ENCODE data around the gene MAN2B2. TPM values are rescaled to one million over a fixed set of nuclear protein-coding genes. Genes with fewer than 3 reads are reported as not detected.

Gene MAN2B2
- total RNA-seq, 1 experiment from 2014 or later = 27.8 TPM

DNA sequence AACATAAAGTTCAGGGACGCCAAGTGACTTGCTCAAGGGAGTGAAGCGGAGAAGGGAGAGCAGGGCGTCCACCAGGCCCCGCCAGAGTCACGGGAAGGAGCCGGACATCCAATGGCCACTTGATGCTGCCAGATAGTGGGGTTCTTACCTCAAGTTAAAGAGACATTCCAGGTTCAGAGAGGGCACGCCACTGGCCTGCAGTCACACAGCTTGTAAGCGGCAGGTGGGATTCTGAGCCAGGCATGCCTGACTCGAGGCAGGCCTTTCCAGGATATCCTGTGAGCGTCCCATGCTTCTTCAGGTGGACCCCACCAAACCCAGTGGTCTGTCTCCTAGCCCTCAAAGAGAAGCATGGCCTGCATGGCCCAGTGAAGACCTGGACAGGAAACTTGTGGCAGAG, 2.4 kb downstream of the MAN2B2 start:
- no peak overlapping the region for H3K27ac ChIP-seq
- H4K20me1 ChIP-seq (ENCODE audit: insufficient read depth) = no peaks in the 10 kb centered on the region
- H3F3A ChIP-seq (ENCODE audit: insufficient read depth, low read depth) = no peaks in the 10 kb centered on the region
- POLR2A ChIA-PET (ENCODE audit: unreplicated experiment) = no interaction called here
- CTCF ChIA-PET = interaction anchor here (0.6 kb wide), 1 partner anchor 123 kb away, joined by 3 read pairs; no protein-coding TSS in a partner anchor
- intact Hi-C loops (cut with micrococcal nuclease; ENCODE audit: unreplicated experiment) = loop anchor here (10.0 kb wide), 1 partner anchor 67 kb away; the partner anchor contains the start of gene MRFAP1
- no peaks in the 10 kb centered on the region for H3K4me1 ChIP-seq (replicated peaks; ENCODE audit: insufficient read depth)
- H3K79me2 ChIP-seq (ENCODE audit: low read depth) = peaks cover 5% of the 10 kb centered on the region; the same call in 1 of the 2 replicates
- no TSS peak for BruUV-seq (replicated peaks)
- no peaks in the 10 kb centered on the region for H3K9me3 ChIP-seq (ENCODE audit: insufficient read depth, low read depth)
- H3K36me3 ChIP-seq (ENCODE audit: low read depth) = no peaks in the 10 kb centered on the region
- TF ChIP-seq, protein P1, sequence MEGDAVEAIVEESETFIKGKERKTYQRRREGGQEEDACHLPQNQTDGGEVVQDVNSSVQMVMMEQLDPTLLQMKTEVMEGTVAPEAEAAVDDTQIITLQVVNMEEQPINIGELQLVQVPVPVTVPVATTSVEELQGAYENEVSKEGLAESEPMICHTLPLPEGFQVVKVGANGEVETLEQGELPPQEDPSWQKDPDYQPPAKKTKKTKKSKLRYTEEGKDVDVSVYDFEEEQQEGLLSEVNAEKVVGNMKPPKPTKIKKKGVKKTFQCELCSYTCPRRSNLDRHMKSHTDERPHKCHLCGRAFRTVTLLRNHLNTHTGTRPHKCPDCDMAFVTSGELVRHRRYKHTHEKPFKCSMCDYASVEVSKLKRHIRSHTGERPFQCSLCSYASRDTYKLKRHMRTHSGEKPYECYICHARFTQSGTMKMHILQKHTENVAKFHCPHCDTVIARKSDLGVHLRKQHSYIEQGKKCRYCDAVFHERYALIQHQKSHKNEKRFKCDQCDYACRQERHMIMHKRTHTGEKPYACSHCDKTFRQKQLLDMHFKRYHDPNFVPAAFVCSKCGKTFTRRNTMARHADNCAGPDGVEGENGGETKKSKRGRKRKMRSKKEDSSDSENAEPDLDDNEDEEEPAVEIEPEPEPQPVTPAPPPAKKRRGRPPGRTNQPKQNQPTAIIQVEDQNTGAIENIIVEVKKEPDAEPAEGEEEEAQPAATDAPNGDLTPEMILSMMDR (conservative IDR thresholded peaks at IDR 0.05) = no peak
- no peak for TF ChIP-seq EZH2 (IDR thresholded peaks at IDR 0.05; ENCODE audit: low read depth)
- no peak overlapping the region for H3K4me2 ChIP-seq
- no peak for DNase-seq
- no peak overlapping the region for H2AFZ ChIP-seq
- no peaks in the 10 kb centered on the region for H3K27me3 ChIP-seq (ENCODE audit: insufficient read depth, low read depth)
- H3K4me3 ChIP-seq = no peak overlapping the region
- H3K9me2 ChIP-seq (ENCODE audit: insufficient read depth) = no peaks in the 10 kb centered on the region

DNA sequence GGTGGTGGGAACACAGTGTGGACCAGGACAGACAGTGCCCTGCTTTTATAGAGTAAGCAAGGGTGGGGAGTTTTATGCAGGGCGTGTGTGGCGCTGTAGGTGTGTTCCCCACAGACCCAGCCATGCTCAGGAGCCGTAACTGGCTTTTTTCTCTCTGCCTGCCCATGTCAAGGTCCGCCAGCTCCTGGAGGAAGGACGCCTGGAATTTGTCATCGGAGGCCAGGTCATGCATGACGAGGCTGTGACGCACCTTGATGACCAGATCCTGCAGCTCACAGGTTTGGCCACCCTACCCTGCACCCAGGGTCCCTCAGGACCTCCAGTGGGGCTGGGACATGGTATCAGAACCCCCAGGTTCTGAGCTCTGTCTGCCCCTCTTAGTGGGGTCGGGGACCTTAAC, 3.2 kb downstream of the MAN2B2 start:
- BruUV-seq (replicated peaks) = no TSS peak
- ChIA-PET POLR2A (ENCODE audit: unreplicated experiment) (no interaction called here), CTCF (no interaction called here)
- Histone ChIP-seq H3K79me2 (ENCODE audit: low read depth) (peaks cover 5% of the 10 kb centered on the region; the same call in 1 of the 2 replicates), H2AFZ (no peak overlapping the region), H3K4me1 (replicated peaks; ENCODE audit: insufficient read depth) (no peaks in the 10 kb centered on the region), H3K9me3 (ENCODE audit: insufficient read depth, low read depth) (no peaks in the 10 kb centered on the region), H3K27ac (no peak overlapping the region), H3K27me3 (ENCODE audit: insufficient read depth, low read depth) (no peaks in the 10 kb centered on the region), H3F3A (ENCODE audit: insufficient read depth, low read depth) (no peaks in the 10 kb centered on the region), H3K9me2 (ENCODE audit: insufficient read depth) (no peaks in the 10 kb centered on the region), H3K4me2 (no peak overlapping the region), H4K20me1 (ENCODE audit: insufficient read depth) (no peaks in the 10 kb centered on the region), H3K4me3 (no peak overlapping the region), H3K36me3 (ENCODE audit: low read depth) (no peaks in the 10 kb centered on the region)
- DNase-seq = no peak
- intact Hi-C loops (cut with micrococcal nuclease; ENCODE audit: unreplicated experiment) = loop anchor here (10.0 kb wide), 1 partner anchor 67 kb away; the partner anchor contains the start of gene MRFAP1
- TF ChIP-seq, protein P1 (conservative IDR thresholded peaks at IDR 0.05) = no peak
- no peak for TF ChIP-seq EZH2 (IDR thresholded peaks at IDR 0.05; ENCODE audit: low read depth)

DNA sequence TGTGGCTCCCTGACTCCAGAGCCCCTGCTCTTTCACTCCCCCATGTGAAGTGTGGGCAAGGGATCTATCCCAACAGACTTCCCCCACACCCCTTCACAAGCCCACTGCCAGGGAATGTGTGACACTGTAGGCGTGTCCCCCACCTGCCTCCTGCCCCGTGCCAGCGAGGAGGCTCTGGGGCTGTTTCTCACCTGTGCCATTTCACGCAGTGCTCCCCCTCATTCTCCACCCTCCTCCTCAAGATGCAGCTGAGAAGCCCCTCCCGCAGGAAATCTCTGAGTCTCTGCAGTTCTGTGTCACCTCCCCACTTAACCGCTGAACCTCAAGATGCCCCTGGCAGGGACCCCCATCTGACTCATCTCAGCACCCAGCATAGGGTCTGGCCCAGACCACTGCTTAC, 5.4 kb downstream of the MAN2B2 start:
- no peaks in the 10 kb centered on the region for H3K4me1 ChIP-seq (replicated peaks; ENCODE audit: insufficient read depth)
- peaks cover 3% of the 10 kb centered on the region; the same call in 1 of the 2 replicates for H3K79me2 ChIP-seq (ENCODE audit: low read depth)
- ChIA-PET CTCF (no interaction called here), POLR2A (ENCODE audit: unreplicated experiment) (no interaction called here)
- no peaks in the 10 kb centered on the region for H3K9me3 ChIP-seq (ENCODE audit: insufficient read depth, low read depth)
- no peaks in the 10 kb centered on the region for H3F3A ChIP-seq (ENCODE audit: insufficient read depth, low read depth)
- TF ChIP-seq, protein P1 (conservative IDR thresholded peaks at IDR 0.05) = no peak
- no peak for TF ChIP-seq EZH2 (IDR thresholded peaks at IDR 0.05; ENCODE audit: low read depth)
- no TSS peak for BruUV-seq (replicated peaks)
- H3K27ac ChIP-seq = no peak overlapping the region
- intact Hi-C loops (cut with micrococcal nuclease; ENCODE audit: unreplicated experiment) = no loop called here
- DNase-seq = no peak
- H4K20me1 ChIP-seq (ENCODE audit: insufficient read depth) = no peaks in the 10 kb centered on the region
- no peak overlapping the region for H3K4me3 ChIP-seq
- no peaks in the 10 kb centered on the region for H3K36me3 ChIP-seq (ENCODE audit: low read depth)
- no peak overlapping the region for H3K4me2 ChIP-seq
- no peak overlapping the region for H2AFZ ChIP-seq
- H3K27me3 ChIP-seq (ENCODE audit: insufficient read depth, low read depth) = no peaks in the 10 kb centered on the region
- no peaks in the 10 kb centered on the region for H3K9me2 ChIP-seq (ENCODE audit: insufficient read depth)

Data from PC-9 (cell line).